Astrocyte of the cerebellum (primary cell): ENCODE data around the gene MAPT.

Experiments used
- DNase-seq: peaks from one replicate; pipeline ENCODE4 v3.0.0-alpha.2; 2011; ENCODE audit warnings: low read depth
- H3K4me3 ChIP-seq: 2 replicates; pipeline ENCODE4 v1.5.1; 2011; ENCODE audit warnings: mild to moderate bottlenecking, low read depth, low read length, moderate library complexity
- in situ Hi-C: cut with HindIII; loops from 2 replicates; pipeline ENCODE4 v1.10.0; 2017; ENCODE audit warnings: low sequenced_read_pairs
- TF ChIP-seq, protein P1 (sequence below): IDR thresholded peaks from 2 replicates; pipeline ENCODE4 v1.5.1; 2012; ENCODE audit warnings: low read length, low read depth, moderate library complexity, mild to moderate bottlenecking; ENCODE audit errors: missing control alignments

MAPT gene

DNA sequence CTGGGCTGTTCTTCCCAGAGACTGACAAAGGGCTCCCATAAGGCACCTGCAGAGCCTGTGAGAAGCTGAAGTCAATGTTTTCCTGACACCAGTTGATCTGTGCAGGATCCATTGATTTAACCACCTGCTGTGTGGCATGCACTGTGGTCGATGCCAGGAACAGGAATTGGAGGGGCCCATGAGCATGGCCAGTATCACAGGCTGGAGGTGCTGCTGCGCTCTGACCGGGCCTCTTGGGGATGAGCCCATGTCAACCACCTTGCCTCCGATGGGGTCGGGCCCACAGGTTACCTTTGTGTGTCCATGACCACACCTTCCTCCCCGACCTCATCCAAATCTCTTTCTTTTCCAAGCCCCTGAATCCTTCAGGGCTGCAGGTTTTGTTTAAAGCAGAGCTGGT is 86.5 kb downstream of the MAPT start:
- TF ChIP-seq, protein P1, sequence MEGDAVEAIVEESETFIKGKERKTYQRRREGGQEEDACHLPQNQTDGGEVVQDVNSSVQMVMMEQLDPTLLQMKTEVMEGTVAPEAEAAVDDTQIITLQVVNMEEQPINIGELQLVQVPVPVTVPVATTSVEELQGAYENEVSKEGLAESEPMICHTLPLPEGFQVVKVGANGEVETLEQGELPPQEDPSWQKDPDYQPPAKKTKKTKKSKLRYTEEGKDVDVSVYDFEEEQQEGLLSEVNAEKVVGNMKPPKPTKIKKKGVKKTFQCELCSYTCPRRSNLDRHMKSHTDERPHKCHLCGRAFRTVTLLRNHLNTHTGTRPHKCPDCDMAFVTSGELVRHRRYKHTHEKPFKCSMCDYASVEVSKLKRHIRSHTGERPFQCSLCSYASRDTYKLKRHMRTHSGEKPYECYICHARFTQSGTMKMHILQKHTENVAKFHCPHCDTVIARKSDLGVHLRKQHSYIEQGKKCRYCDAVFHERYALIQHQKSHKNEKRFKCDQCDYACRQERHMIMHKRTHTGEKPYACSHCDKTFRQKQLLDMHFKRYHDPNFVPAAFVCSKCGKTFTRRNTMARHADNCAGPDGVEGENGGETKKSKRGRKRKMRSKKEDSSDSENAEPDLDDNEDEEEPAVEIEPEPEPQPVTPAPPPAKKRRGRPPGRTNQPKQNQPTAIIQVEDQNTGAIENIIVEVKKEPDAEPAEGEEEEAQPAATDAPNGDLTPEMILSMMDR: no peak
- no peak for DNase-seq
- no peak overlapping the region for H3K4me3 ChIP-seq
- in situ Hi-C loops: no loop called here

DNA sequence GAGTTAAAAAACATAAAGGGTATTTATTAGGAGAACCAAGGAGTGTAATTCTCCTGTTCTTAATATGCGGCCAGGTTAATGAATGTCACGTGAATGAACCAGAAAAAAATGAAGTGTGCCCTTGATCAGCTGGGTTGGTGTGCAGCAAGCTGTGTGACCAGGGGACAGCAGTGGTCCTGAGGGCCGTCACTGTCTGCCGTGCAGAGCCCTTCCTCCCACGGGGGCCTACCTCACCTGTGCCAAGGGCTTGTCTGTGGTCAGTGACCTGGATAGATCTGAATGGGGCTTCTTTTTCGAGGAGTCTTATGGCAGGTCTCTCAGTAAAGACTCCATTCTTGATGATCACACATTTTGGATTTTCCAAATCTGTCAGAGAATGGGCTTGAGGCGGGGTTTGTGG is 87.0 kb downstream of the MAPT start:
- TF ChIP-seq, protein P1: no peak
- no peak overlapping the region for H3K4me3 ChIP-seq
- in situ Hi-C loops: no loop called here
- DNase-seq: no peak

DNA sequence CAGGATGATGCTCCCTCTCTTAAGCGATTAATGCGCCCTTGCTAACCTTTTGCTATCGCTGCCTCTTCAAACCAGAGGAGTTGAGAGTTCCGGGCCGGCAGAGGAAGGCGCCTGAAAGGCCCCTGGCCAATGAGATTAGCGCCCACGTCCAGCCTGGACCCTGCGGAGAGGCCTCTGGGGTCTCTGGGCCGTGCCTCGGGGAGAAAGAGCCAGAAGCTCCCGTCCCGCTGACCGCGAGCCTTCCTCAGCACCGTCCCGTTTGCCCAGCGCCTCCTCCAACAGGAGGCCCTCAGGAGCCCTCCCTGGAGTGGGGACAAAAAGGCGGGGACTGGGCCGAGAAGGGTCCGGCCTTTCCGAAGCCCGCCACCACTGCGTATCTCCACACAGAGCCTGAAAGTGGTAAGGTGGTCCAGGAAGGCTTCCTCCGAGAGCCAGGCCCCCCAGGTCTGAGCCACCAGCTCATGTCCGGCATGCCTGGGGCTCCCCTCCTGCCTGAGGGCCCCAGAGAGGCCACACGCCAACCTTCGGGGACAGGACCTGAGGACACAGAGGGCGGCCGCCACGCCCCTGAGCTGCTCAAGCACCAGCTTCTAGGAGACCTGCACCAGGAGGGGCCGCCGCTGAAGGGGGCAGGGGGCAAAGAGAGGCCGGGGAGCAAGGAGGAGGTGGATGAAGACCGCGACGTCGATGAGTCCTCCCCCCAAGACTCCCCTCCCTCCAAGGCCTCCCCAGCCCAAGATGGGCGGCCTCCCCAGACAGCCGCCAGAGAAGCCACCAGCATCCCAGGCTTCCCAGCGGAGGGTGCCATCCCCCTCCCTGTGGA is 88.6 kb downstream of the MAPT start:
- TF ChIP-seq, protein P1: no peak
- no peak overlapping the region for H3K4me3 ChIP-seq
- no peak for DNase-seq
- in situ Hi-C loops: no loop called here

DNA sequence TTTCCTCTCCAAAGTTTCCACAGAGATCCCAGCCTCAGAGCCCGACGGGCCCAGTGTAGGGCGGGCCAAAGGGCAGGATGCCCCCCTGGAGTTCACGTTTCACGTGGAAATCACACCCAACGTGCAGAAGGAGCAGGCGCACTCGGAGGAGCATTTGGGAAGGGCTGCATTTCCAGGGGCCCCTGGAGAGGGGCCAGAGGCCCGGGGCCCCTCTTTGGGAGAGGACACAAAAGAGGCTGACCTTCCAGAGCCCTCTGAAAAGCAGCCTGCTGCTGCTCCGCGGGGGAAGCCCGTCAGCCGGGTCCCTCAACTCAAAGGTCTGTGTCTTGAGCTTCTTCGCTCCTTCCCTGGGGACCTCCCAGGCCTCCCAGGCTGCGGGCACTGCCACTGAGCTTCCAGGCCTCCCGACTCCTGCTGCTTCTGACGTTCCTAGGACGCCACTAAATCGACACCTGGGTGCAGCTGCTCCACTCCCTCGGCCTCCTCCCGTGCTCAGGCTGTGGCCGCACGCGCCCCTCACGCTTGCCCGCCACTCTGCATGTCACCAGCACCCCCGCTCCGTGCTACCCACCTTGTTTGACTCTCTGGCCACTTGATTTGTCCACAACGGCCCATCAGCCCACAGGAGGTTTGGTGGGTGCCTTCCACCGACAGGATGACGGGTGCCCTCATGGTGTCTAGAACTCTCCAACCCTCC is 89.4 kb downstream of the MAPT start:
- no peak for DNase-seq
- H3K4me3 ChIP-seq: no peak overlapping the region
- TF ChIP-seq, protein P1: no peak
- in situ Hi-C loops: no loop called here

DNA sequence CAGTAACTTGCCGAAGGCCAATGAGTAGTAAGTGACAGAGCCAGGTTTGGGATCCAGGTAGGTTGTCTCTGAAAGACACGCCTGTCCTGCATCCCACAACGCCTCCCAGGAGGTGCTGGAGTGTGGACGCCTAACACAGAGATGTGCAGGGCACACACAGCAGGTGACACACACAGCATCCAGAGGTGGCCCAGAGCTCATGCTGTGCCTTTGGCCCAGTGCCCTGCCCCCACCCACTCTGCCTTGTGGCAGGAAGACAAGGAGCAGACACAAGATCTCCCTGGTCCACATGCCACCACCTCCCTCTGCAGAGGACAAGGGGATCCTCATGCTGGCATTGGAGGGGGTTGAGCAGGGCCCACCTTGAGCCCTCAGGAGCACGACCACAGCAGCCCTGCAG is 90.0 kb downstream of the MAPT start:
- no peak overlapping the region for H3K4me3 ChIP-seq
- no peak for DNase-seq
- TF ChIP-seq, protein P1: no peak
- in situ Hi-C loops: no loop called here

DNA sequence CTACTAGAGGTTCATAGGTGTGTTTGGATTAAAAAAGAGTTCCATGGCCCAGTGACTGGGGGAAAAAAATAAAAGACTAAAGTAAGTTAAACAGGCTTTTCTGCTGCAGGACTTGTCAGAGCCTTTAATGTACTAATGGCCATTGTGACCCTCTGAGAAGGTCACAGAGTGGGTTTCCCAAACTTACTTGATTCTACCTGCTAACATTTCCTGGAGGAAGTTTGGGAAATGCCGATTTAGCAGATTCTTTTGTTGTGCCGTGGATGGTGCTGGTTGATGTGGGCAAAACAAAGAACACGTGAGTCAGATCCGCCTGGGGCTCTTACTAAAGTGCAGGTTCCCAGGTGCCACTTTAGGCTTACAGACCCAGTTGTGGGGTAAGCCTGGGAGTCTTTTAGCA is 91.1 kb downstream of the MAPT start:
- in situ Hi-C loops: no loop called here

More for the DNA sequence above, 91.1 kb downstream of the MAPT start:
- TF ChIP-seq, protein P1: no peak
- no peak for DNase-seq
- H3K4me3 ChIP-seq: no peak overlapping the region
